B cell (primary cell): ENCODE measurements around the gene C11orf16. TPM values are rescaled to one million over a fixed set of nuclear protein-coding genes. Genes with fewer than 3 reads are reported as not detected.

Source experiments
- ATAC-seq: fragments of 200-7000 bp; cut with Tn5 transposase; one replicate; pipeline ENCODE4 v1.10.0; 2021; ENCODE audit warnings: low read depth, mild to moderate bottlenecking, moderate number of reproducible peaks, moderate library complexity
- CTCF ChIA-PET: fragments of 350-600 bp; sonication (Branson Sonifier 250); formaldehyde crosslinking; loops from one replicate; lab custom pipeline; 2021; ENCODE audit warnings: antibody characterized with exemption, inconsistent platforms; lab: Charles Lee
- POLR2A ChIA-PET: fragments of 350-600 bp; sonication (Branson Sonifier 250); formaldehyde crosslinking; loops from one replicate; lab custom pipeline; 2021; ENCODE audit warnings: antibody characterized with exemption; lab: Charles Lee
- DNase-seq: peaks from one replicate; pipeline ENCODE4 v3.0.0; 2013
- H2AFZ ChIP-seq: 2 replicates; pipeline ENCODE4 v1.6.1; 2012; ENCODE audit warnings: mild to moderate bottlenecking, low read depth, low read length; ENCODE audit not compliant: insufficient read depth, poor library complexity, severe bottlenecking
- H3K27ac ChIP-seq, 2 donors: 1 replicate in 1 of 2; 2 replicates in 1 of 2; pipeline ENCODE4 v1.5.1; 2012 to 2013; ENCODE audit warnings: low read length in 2 of 2, mild to moderate bottlenecking in 2 of 2, moderate library complexity in 1 of 2
- H3K27me3 ChIP-seq, 4 experiments: fragments of 200-600 bp in 1 of 4; sonication (generic) in 1 of 4; replicated peaks in 1 of 4; 1 replicate in 2 of 4; 2 replicates in 2 of 4; pipeline versions ENCODE4 v1.6.1 to v1.7.0; 2013 to 2016; ENCODE audit warnings: low read length in 3 of 4, mild to moderate bottlenecking in 2 of 4, mixed read lengths in 1 of 4, moderate library complexity in 1 of 4; ENCODE audit not compliant: insufficient read depth in 4 of 4, control insufficient read depth in 3 of 4; ENCODE audit errors: control extremely low read depth in 1 of 4
- H3K36me3 ChIP-seq, 2 experiments: replicated peaks in 1 of 2; 1 replicate in 1 of 2; 2 replicates in 1 of 2; pipeline versions ENCODE4 v1.6.1 to v1.7.1; 2013; ENCODE audit warnings: low read length in 1 of 2; ENCODE audit not compliant: insufficient read depth in 2 of 2, control insufficient read depth in 1 of 2; ENCODE audit errors: control extremely low read depth in 1 of 2, extremely low read depth in 1 of 2
- H3K4me1 ChIP-seq, 2 donors: fragments of 200-600 bp in 1 of 2; sonication (generic) in 1 of 2; 1 replicate in 1 of 2; 2 replicates in 1 of 2; pipeline versions ENCODE4 v1.5.1 to v1.6.1; 2013 to 2017; ENCODE audit warnings: low read length in 2 of 2; ENCODE audit not compliant: control insufficient read depth in 2 of 2, insufficient read depth in 2 of 2
- H3K4me2 ChIP-seq: replicated peaks from 2 replicates; pipeline ENCODE3; 2012; ENCODE audit warnings: mild to moderate bottlenecking, low read depth, low read length; ENCODE audit not compliant: poor library complexity, severe bottlenecking
- H3K4me3 ChIP-seq, 5 experiments: fragments of 200-600 bp in 1 of 5; sonication (generic) in 1 of 5; 1 replicate in 3 of 5; 2 replicates in 2 of 5; pipeline versions ENCODE4 v1.5.1 to v1.7.0; 2011 to 2016; ENCODE audit warnings: low read length in 4 of 5, mild to moderate bottlenecking in 4 of 5, low read depth in 2 of 5, control low read depth in 1 of 5, moderate library complexity in 1 of 5; ENCODE audit not compliant: insufficient read depth in 1 of 5; ENCODE audit errors: control extremely low read depth in 1 of 5, extremely low read depth in 1 of 5
- H3K79me2 ChIP-seq: fragments of 200-600 bp; sonication (generic); one replicate; pipeline ENCODE4 v1.6.0; 2016; ENCODE audit warnings: low read length; ENCODE audit not compliant: control insufficient read depth, insufficient read depth
- H3K9ac ChIP-seq: fragments of 200-600 bp; sonication (generic); 2 replicates; pipeline ENCODE4 v1.6.1; 2017; ENCODE audit warnings: mild to moderate bottlenecking, low read length, moderate library complexity
- H3K9me3 ChIP-seq, 3 donors: one replicate each; pipeline versions ENCODE4 v1.6.1 to v1.7.1; 2013; ENCODE audit warnings: low read length in 2 of 3; ENCODE audit not compliant: control insufficient read depth in 2 of 3, insufficient read depth in 1 of 3; ENCODE audit errors: control extremely low read depth in 1 of 3
- H4K20me1 ChIP-seq: 2 replicates; pipeline ENCODE4 v1.6.0; 2012; ENCODE audit warnings: mild to moderate bottlenecking, low read length; ENCODE audit not compliant: insufficient read depth, control insufficient read depth, poor library complexity, severe bottlenecking
- H3K27ac Mint-ChIP-seq: one replicate; pipeline ENCODE4 v1.8.0; 2021; ENCODE audit warnings: mixed read lengths
- H3K27me3 Mint-ChIP-seq: one replicate; pipeline ENCODE4 v1.8.0; 2021; ENCODE audit warnings: mixed read lengths
- H3K4me1 Mint-ChIP-seq: one replicate; pipeline ENCODE4 v1.8.0; 2021; ENCODE audit warnings: mixed read lengths
- H3K4me3 Mint-ChIP-seq: one replicate; pipeline ENCODE4 v1.8.0; 2021; ENCODE audit warnings: mixed read lengths
- H3K9me3 Mint-ChIP-seq: one replicate; pipeline ENCODE4 v1.8.0; 2022; ENCODE audit warnings: mixed read lengths; ENCODE audit not compliant: insufficient read depth
- EZH2 ChIP-seq: IDR thresholded peaks from 2 replicates; pipeline ENCODE4 v1.6.1; 2012; ENCODE audit warnings: borderline replicate concordance, low read depth, mild to moderate bottlenecking, moderate library complexity, low read length; ENCODE audit not compliant: insufficient read depth, poor library complexity, severe bottlenecking
- WGBS: methylation state at CpG from one replicate; pipeline ENCODE4 v1.1.5; 2013; ENCODE audit warnings: missing lambda C conversion rate; ENCODE audit not compliant: insufficient coverage; 5-methylcytosine and 5-hydroxymethylcytosine counted together
- intact Hi-C: fragments of 100-400 bp; cut with micrococcal nuclease; formaldehyde crosslinking; loops from one replicate; pipeline ENCODE4 v1.10.0; 2022
- polyA plus RNA-seq: library from polyadenylated mRNA; depleted of rRNA; stranded (reverse); fragments of >200 nt; gene quantifications from 2 replicates; pipeline ENCODE4 v1.2.3, GENCODE V29; 2012
- total RNA-seq, 2 donors: library from RNA; stranded (reverse); fragments of 120-200 nt in 1 of 2; gene quantifications; 1 replicate in 1 of 2; 2 replicates in 1 of 2; pipeline versions ENCODE4 v1.2.3 to v1.2.4, GENCODE V29; 2013 to 2022
- TF ChIP-seq, protein P1 (sequence below): fragments of 200-600 bp; IDR thresholded peaks from one replicate; pipeline ENCODE4 v1.8.0; 2022; ENCODE audit warnings: antibody characterized with exemption, mild to moderate bottlenecking

C11orf16 gene
- total and polyA plus RNA-seq, 2 donors (not counting 1 experiment from before 2014, with no cell fraction given) = not detected

DNA sequence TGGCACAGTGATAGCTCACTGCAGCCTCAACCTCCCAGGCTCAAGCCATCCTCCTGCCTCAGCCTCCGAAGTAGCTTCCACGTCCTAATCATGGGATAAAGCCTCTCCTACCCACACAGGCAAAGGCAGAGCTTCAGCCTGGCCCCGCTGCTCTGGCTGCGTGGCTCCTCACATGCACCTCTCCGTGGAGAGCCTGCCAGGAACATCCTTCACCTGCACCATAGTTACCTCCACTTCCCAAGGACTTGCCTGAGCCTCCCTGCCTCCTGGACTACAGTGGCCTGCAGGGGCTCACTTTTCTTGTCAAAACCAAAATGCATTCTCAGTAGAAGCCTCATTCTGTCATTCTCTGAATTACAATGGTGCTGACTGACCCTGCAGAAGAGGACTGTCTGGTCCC, 6.5 kb downstream of the C11orf16 start:
- Mint-ChIP-seq H3K4me3 (no peak overlapping the region), H3K27me3 (no peaks in the 10 kb centered on the region), H3K9me3 (no peaks in the 10 kb centered on the region), H3K27ac (no peak overlapping the region), H3K4me1 (no peaks in the 10 kb centered on the region)
- Histone ChIP-seq H3K79me2 (no peaks in the 10 kb centered on the region), H3K27me3 (no peaks in the 10 kb centered on the region), H4K20me1 (no peaks in the 10 kb centered on the region), H2AFZ (no peak overlapping the region), H3K27ac (no peak overlapping the region), H3K4me2 (no peak overlapping the region), H3K36me3 (no peaks in the 10 kb centered on the region), H3K4me1 (no peaks in the 10 kb centered on the region), H3K4me3 (no peak overlapping the region), H3K9ac (no peak overlapping the region), H3K9me3 (no peaks in the 10 kb centered on the region)
- ATAC-seq = no peak
- ChIA-PET POLR2A (no interaction called here), CTCF (no interaction called here)
- DNase-seq = no peak
- intact Hi-C loops = no loop called here
- TF ChIP-seq, protein P1, sequence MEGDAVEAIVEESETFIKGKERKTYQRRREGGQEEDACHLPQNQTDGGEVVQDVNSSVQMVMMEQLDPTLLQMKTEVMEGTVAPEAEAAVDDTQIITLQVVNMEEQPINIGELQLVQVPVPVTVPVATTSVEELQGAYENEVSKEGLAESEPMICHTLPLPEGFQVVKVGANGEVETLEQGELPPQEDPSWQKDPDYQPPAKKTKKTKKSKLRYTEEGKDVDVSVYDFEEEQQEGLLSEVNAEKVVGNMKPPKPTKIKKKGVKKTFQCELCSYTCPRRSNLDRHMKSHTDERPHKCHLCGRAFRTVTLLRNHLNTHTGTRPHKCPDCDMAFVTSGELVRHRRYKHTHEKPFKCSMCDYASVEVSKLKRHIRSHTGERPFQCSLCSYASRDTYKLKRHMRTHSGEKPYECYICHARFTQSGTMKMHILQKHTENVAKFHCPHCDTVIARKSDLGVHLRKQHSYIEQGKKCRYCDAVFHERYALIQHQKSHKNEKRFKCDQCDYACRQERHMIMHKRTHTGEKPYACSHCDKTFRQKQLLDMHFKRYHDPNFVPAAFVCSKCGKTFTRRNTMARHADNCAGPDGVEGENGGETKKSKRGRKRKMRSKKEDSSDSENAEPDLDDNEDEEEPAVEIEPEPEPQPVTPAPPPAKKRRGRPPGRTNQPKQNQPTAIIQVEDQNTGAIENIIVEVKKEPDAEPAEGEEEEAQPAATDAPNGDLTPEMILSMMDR = no peak
- no peak for TF ChIP-seq EZH2
- 98% methylated on average over 5 of the region's 5 CpGs for WGBS

DNA sequence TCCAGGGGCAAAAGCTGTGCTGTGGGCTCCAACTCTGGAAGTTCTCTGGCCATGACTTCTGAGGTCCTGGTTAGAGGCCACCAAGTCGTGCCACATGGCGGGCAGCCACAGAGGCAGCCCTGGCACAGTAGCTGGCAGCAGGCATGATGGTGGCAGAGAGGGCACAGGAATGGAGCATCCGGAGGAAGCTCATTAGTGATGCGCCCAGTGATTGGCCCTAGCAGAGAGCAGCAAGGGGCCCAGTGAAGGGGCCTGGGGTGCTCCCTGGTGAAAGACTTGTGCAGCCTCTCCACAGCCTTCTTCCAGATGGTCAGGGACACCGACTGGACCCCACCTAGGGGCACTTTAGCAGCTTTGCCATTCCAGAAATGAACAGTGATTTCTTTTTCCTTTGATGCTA, 7.0 kb downstream of the C11orf16 start:
- WGBS = 99% methylated on average over 5 of the region's 5 CpGs
- Histone ChIP-seq H3K9me3 (no peaks in the 10 kb centered on the region), H3K4me2 (no peak overlapping the region)

More for the DNA sequence above, 7.0 kb downstream of the C11orf16 start:
- POLR2A ChIA-PET = no interaction called here
- DNase-seq = no peak
- Histone ChIP-seq H2AFZ (no peak overlapping the region), H3K9ac (no peak overlapping the region), H3K27ac (no peak overlapping the region), H3K36me3 (no peaks in the 10 kb centered on the region), H4K20me1 (no peaks in the 10 kb centered on the region), H3K4me1 (no peaks in the 10 kb centered on the region), H3K4me3 (no peak overlapping the region), H3K79me2 (no peaks in the 10 kb centered on the region), H3K27me3 (no peaks in the 10 kb centered on the region)
- Mint-ChIP-seq H3K4me1 (no peaks in the 10 kb centered on the region), H3K27me3 (no peaks in the 10 kb centered on the region), H3K9me3 (no peaks in the 10 kb centered on the region), H3K27ac (no peak overlapping the region), H3K4me3 (no peak overlapping the region)
- no peak for ATAC-seq
- CTCF ChIA-PET = interaction anchor here (0.5 kb wide), 1 partner anchor 736 kb away, joined by 3 read pairs; no protein-coding TSS in a partner anchor
- intact Hi-C loops = no loop called here
- no peak for TF ChIP-seq EZH2
- TF ChIP-seq, protein P1 = no peak
